Gastrocnemius medialis (tissue), 4 donors: Measurements from ENCODE around the gene C9orf43. TPM values are rescaled to one million over a fixed set of nuclear protein-coding genes. Genes with fewer than 3 reads are reported as not detected.
A peak's percentile ranks its signal among the peaks of the same experiment; 100 is the strongest.

Source experiments
- ATAC-seq, 2 donors: fragments of 150-250 bp; one replicate each; pipeline ENCODE4 v1.9.1; 2016
- DNase-seq, 2 donors: peaks; one replicate each; pipeline ENCODE4 v3.0.0-alpha.2; 2019
- H3K27ac ChIP-seq, 4 donors: fragments of 200-600 bp; sonication (generic); 1 replicate in 1 of 4; 2 replicates in 3 of 4; pipeline ENCODE4 v1.5.1; 2016 to 2018; ENCODE audit warnings: mild to moderate bottlenecking in 2 of 4, moderate library complexity in 1 of 4
- H3K27me3 ChIP-seq, 3 donors: fragments of 200-600 bp; sonication (generic) in 2 of 3; 1 replicate in 1 of 3; 2 replicates in 2 of 3; pipeline versions ENCODE4 v1.5.1 to v1.6.0; 2016 to 2019; ENCODE audit warnings: mild to moderate bottlenecking in 1 of 3, moderate library complexity in 1 of 3
- H3K36me3 ChIP-seq, 2 donors: fragments of 200-600 bp; sonication (generic) in 1 of 2; one replicate each; pipeline ENCODE4 v1.5.1; 2017 to 2018
- H3K4me1 ChIP-seq, 2 donors: fragments of 200-600 bp; sonication (generic) in 1 of 2; one replicate each; pipeline ENCODE4 v1.5.1; 2016 to 2017; ENCODE audit warnings: mild to moderate bottlenecking in 2 of 2
- H3K4me3 ChIP-seq, 4 donors: fragments of 200-600 bp; sonication (generic) in 3 of 4; 1 replicate in 1 of 4; 2 replicates in 3 of 4; pipeline ENCODE4 v1.5.1; 2016 to 2019; ENCODE audit warnings: mild to moderate bottlenecking in 2 of 4
- H3K9me3 ChIP-seq, 3 donors: fragments of 200-600 bp; sonication (generic) in 2 of 3; 1 replicate in 1 of 3; 2 replicates in 2 of 3; pipeline ENCODE4 v1.5.1; 2016 to 2019
- CTCF ChIP-seq, 5 experiments: fragments of 450-650 bp in 3 of 5; fragments of 200-600 bp in 2 of 5; sonication (generic) in 2 of 5; IDR thresholded peaks in 4 of 5; conservative IDR thresholded peaks in 1 of 5; 1 replicate in 4 of 5; 2 replicates in 1 of 5; pipeline ENCODE4 v1.5.1; 2016 to 2019; ENCODE audit warnings: antibody characterized with exemption in 5 of 5, mild to moderate bottlenecking in 3 of 5, moderate library complexity in 3 of 5
- POLR2A ChIP-seq, 2 donors: fragments of 450-650 bp; IDR thresholded peaks; one replicate each; pipeline ENCODE4 v1.6.1; 2017; ENCODE audit warnings: antibody characterized with exemption in 2 of 2, mild to moderate bottlenecking in 2 of 2, moderate library complexity in 2 of 2
- in situ Hi-C, 4 donors: fragments of 200-750 bp; cut with MboI; loops; one replicate each; pipeline versions ENCODE4 v1.15.0 to v1.8.0; 2017; ENCODE audit warnings: low sequenced_read_pairs in 4 of 4
- intact Hi-C: fragments of 100-400 bp; cut with DNase I; formaldehyde crosslinking; loops from one replicate; pipeline ENCODE4 v1.15.1; 2023; ENCODE audit warnings: low total_unique reads
- total RNA-seq, 4 donors: library from RNA; depleted of rRNA; stranded (reverse); fragments of >200 nt; gene quantifications; one replicate each; pipeline versions ENCODE4 v1.1.0 to v1.2.3, GENCODE V29; 2016

Gene C9orf43
- total RNA-seq, 4 donors from 2014 or later: not detected

DNA sequence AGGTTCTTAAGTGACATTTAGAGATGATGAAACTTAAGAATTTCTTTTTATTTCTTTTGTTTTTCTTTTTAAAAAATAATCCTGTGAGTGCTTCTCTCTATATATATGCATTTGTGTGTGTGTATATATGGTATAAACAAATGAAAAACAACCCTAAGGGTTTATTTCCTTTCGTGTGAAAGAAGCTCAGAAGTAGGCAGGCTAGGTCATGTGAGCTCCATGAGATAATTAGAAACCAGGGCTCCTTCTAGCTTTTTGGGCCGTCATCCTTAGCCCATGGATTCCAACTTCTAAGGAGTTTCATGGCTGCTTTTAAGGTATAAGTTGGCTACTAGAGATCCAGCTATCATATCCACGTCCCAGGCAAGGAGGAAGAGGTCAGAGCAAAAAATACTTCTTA is 11.2 kb downstream of the C9orf43 start:
- TF ChIP-seq POLR2A (IDR thresholded peaks at IDR 0.05) (no peak), CTCF (IDR thresholded peaks at IDR 0.05 in 4 of 5, conservative IDR thresholded peaks at IDR 0.05 in 1 of 5) (no peak)
- no peak for DNase-seq
- H3K36me3 ChIP-seq: no peaks in the 10 kb centered on the region
- intact Hi-C loops: no loop called here
- in situ Hi-C loops: loop anchor here in 1 of 4 donors (10.0 kb wide), 1 partner anchor 243 kb away; no protein-coding TSS in a partner anchor
- no peaks in the 10 kb centered on the region for H3K4me1 ChIP-seq
- ATAC-seq: no peak
- H3K4me3 ChIP-seq: no peak overlapping the region
- H3K9me3 ChIP-seq: no peaks in the 10 kb centered on the region
- H3K27ac ChIP-seq: no peak overlapping the region
- H3K27me3 ChIP-seq: peaks cover 0 to 2% (median 0%) of the 10 kb centered on the region in 3 donors

DNA sequence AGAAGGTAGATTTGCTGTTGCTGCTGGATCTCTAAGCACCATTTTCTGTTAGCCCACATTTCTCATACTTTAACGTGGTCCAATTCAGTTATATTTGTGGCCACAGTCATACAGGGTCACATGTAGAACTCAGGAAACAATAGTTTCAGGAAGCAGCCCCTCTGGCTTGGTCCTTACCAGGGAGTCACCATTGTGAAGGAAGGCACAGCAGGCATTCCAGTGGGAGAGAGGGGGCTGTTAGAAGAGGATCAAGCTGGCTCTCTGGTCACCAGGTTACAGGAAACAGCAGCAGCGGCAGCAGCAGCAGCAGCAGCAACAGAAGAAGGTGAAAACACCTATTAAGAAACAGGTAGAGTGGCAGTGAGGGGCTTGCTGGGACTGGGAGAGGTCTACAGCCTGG is 14.5 kb downstream of the C9orf43 start:
- intact Hi-C loops (no loop called here), in situ Hi-C loops (loop anchor here in 1 of 4 donors (10.0 kb wide), 1 partner anchor 240 kb away; no protein-coding TSS in a partner anchor)
- Histone ChIP-seq H3K9me3 (no peaks in the 10 kb centered on the region), H3K36me3 (no peaks in the 10 kb centered on the region), H3K27me3 (peaks cover 0 to 2% (median 0%) of the 10 kb centered on the region in 3 donors), H3K27ac (no peak overlapping the region), H3K4me3 (no peak overlapping the region), H3K4me1 (no peaks in the 10 kb centered on the region)
- DNase-seq (no peak), ATAC-seq (no peak)
- TF ChIP-seq CTCF (IDR thresholded peaks at IDR 0.05 in 4 of 5, conservative IDR thresholded peaks at IDR 0.05 in 1 of 5): no peak

DNA sequence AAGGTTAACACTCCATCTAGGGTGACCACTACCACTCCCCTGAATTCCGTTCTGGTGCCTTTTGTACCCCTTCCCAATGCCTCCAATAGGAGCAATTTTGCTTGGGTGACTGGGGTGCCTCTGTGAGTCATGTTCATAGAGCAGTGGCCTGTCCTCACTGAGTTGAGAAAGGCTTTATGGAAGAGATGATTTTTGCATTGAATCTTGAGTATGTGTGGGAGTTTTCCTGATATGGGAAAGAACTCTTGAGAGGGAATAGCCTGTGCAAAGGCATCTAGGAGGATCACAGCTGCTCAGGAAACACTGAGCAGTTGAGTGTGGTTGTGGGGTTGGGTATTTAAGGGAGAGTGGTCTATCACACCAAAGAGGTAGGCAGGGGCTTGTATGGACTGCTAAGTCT is 16.2 kb downstream of the C9orf43 start:
- peaks cover 0 to 2% (median 0%) of the 10 kb centered on the region in 3 donors for H3K27me3 ChIP-seq
- intact Hi-C loops: no loop called here
- ATAC-seq: no peak
- H3K9me3 ChIP-seq: no peaks in the 10 kb centered on the region
- no peaks in the 10 kb centered on the region for H3K4me1 ChIP-seq
- DNase-seq: no peak
- H3K4me3 ChIP-seq: no peak overlapping the region
- H3K36me3 ChIP-seq: no peaks in the 10 kb centered on the region
- in situ Hi-C loops: loop anchor here in 1 of 4 donors (10.0 kb wide), 1 partner anchor 238 kb away; no protein-coding TSS in a partner anchor
- TF ChIP-seq POLR2A (IDR thresholded peaks at IDR 0.05): no peak
- TF ChIP-seq CTCF (IDR thresholded peaks at IDR 0.05 in 4 of 5, conservative IDR thresholded peaks at IDR 0.05 in 1 of 5): no peak
- H3K27ac ChIP-seq: no peak overlapping the region

DNA sequence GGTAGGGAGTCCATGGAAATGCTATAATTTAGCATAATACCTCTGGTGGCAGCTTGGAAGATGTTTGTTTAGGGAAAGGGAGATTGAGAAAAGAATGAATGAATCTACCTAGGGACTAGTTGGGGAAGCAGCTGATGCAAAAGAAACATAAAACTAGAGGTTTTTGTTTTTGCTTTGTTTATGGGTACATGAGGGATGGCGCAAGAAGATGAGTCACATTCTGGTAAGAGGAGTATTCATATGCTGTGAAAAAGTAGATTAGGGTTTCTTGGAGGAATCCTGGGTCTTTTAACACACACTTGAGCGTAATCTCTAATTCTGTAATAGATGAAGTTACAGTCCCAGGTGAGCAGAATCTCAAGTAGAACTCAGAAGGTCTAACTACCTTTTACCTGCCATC is 17.1 kb downstream of the C9orf43 start:
- Histone ChIP-seq H3K27me3 (peaks cover 0 to 2% (median 0%) of the 10 kb centered on the region in 3 donors), H3K4me1 (no peaks in the 10 kb centered on the region), H3K9me3 (no peaks in the 10 kb centered on the region), H3K4me3 (no peak overlapping the region), H3K27ac (no peak overlapping the region), H3K36me3 (no peaks in the 10 kb centered on the region)
- intact Hi-C loops: no loop called here
- in situ Hi-C loops: loop anchor here in 1 of 4 donors (10.0 kb wide), 1 partner anchor 237 kb away; no protein-coding TSS in a partner anchor
- no peak for DNase-seq
- TF ChIP-seq CTCF (IDR thresholded peaks at IDR 0.05 in 4 of 5, conservative IDR thresholded peaks at IDR 0.05 in 1 of 5): no peak
- no peak for TF ChIP-seq POLR2A (IDR thresholded peaks at IDR 0.05)
- ATAC-seq: peak in 1 of 2 donors; percentile 24
